GM19468 (cell line): ENCODE data around the gene ACSM3.
"Not testable (repeated sequence)": the region's sequence is repeated elsewhere in the genome, so short reads cannot be mapped to it uniquely, and the experiment has no call there.

ENCODE experiments used
- ATAC-seq: cut with Tn5 transposase; IDR thresholded peaks from one replicate; pipeline ENCODE4 v1.9.1; 2021; ENCODE audit warnings: mild to moderate bottlenecking, moderate library complexity, moderate number of reproducible peaks; ENCODE audit not compliant: unreplicated experiment; ENCODE audit errors: extremely low read depth

ACSM3 gene, protein sequence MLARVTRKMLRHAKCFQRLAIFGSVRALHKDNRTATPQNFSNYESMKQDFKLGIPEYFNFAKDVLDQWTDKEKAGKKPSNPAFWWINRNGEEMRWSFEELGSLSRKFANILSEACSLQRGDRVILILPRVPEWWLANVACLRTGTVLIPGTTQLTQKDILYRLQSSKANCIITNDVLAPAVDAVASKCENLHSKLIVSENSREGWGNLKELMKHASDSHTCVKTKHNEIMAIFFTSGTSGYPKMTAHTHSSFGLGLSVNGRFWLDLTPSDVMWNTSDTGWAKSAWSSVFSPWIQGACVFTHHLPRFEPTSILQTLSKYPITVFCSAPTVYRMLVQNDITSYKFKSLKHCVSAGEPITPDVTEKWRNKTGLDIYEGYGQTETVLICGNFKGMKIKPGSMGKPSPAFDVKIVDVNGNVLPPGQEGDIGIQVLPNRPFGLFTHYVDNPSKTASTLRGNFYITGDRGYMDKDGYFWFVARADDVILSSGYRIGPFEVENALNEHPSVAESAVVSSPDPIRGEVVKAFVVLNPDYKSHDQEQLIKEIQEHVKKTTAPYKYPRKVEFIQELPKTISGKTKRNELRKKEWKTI

GRCh38 chr16:20763461-20764232 is at the start of gene ACSM3:
ACSM3 (plus strand) TSS chr16:20764014; CDS start chr16:20770035, 6,021 bp downstream.
- ATAC-seq: peak; percentile 89

DNA sequence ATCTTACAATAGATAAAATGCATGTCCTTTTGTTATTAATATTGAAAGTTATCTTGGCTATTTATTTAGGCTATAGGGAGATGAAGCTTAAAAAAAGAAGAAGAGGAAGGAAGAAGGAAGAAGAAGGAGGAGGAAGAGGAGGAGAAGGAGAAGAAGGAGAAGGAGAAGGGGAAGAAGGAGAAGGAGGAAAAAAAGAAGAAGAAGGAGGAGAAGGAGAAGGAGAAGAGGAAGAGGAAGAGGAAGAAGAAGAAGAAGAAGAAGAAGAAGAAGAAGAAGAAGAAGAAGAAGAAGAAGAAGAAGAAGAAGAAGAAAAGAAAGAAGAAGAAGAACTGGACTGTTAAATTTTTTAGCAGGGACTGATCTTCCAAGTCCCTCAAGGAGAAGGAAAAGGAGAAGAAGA is 46.1 kb upstream of the ACSM3 start:
- ATAC-seq: not testable (repeated sequence)

- no peak for ATAC-seq
Observed at GRCh38 chr16:20720251-20720650, 43.6 kb upstream of the ACSM3 start.

DNA sequence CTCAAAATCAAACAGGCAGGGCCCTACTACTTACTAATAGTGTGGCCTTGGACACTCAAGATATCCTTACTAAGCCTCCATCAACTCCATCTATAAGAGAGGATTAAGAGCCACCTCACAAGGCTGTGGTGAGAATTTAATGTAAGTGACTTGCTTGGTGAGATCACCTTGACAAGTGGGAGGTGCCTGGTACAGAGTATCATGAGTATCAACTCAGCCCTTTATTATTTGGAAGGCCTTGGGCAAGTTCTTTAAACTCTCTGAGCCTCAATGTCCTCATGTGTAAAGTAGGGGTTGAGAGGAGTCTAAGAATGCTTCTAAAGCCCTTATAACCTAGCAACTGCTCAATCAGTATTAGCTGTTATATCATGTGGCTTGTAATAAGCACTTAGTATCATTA is 37.2 kb upstream of the ACSM3 start:
- no peak for ATAC-seq

DNA sequence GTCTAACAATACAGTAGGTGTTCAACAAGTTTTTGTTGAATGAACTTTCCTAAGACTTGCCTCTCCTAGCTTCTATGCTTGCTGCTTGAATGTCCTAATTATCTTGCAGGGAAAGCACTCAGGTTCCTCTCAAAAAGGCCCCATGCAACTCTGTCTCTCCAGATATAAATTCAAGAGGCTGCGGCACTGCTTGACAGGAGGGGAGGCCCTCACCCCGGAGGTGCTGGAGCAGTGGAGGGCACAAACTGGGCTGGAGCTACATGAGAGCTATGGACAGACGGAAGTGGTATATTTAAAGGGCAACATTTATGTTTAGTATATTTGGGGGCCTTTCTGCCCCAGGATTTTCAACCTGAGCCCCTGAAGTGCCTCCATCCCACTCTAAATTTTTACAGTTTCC is 36.6 kb upstream of the ACSM3 start:
- no peak for ATAC-seq

- ATAC-seq: no peak
Observed at GRCh38 chr16:20729141-20729540, 34.7 kb upstream of the ACSM3 start.

- no peak for ATAC-seq
Observed at GRCh38 chr16:20734056-20734455, 29.8 kb upstream of the ACSM3 start.

- no peak for ATAC-seq
Observed at GRCh38 chr16:20734782-20735181, 29.0 kb upstream of the ACSM3 start.

DNA sequence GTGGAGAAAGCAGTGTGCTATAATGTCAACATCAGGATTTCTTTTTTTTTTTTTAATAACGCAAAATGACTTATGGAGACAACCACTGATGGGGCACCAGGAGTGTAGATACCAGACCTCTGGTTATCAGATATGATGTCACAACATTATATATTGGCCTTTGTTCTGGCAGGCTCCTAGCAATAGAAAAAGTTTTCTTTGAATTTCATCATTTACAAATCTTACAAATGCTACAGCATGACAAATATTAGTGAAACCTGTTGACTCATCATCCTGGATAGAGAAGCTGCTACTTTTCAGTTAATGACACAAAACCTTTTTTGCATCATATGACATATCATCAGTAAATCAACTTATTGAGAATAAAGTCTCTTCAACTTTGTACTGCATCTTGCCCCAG is 28.3 kb upstream of the ACSM3 start:
- ATAC-seq: no peak

- ATAC-seq: no peak
Observed at GRCh38 chr16:20740007-20740883, 23.6 kb upstream of the ACSM3 start.

GRCh38 chr16:20740901-20741521 is 22.8 kb upstream of the ACSM3 start:
- ATAC-seq: peak; percentile 49

DNA sequence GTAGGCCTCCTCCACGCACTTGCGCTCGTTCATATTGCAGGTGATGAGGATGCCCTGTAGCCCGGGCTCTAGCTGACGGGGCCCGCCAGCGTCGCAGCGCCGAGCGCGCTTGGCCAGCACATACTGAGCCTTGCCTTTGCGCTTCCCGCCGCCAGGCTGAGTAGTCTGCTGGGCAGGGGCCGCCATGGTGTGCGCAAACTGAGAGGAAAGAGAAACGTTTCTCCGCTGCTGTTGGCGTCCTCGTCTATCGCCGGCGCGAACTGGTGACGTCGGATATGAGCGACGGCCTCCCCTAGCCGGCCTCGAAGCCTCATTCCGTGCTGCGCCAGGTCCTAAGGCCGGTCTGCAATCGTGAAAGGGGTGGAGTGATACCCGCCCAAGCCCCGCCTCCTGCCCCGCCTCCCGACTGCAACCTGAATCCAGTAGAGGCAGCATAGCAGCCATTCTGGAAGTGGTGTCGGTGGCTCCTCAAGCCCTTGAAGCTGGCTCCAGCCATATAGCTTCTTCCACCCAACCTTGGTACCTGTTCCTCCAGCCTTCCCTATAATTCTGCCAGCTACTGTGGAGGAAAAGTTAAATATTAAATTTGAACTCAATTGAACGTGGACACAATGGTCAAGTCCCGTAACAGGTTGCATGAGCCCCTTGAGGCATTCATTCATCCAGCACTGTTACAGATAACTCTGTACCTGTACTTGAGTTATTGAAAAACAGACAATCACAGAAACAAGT is 22.1 kb upstream of the ACSM3 start, which contains the start of gene THUMPD1:
THUMPD1 (minus strand) TSS at position 265 of the 732 bp plus-strand sequence; CDS start at position 186, 79 bp downstream.
- peak; percentile 48 for ATAC-seq

GRCh38 chr16:20743591-20743990 is 20.2 kb upstream of the ACSM3 start:
- no peak for ATAC-seq

- ATAC-seq: no peak
Observed at GRCh38 chr16:20744922-20745440, 18.8 kb upstream of the ACSM3 start.

DNA sequence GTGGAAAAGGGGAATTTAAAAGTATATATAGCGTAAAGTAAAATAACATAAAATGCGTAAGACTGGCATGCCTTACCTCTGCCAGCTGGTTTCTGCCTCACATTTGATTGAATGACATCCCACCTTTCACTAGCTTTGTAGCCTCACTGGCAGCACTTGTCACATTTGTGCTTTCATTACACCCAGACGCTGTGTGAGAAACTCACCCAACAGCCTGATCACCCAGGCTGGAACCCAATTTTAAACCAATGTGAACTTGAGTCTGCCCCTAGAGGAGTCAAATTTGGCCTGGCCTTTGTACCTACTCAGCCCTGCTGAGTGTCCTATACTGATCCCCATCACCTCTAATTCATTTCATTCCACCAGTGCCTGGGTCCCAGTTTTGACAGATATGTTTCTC is 17.4 kb upstream of the ACSM3 start:
- ATAC-seq: no peak

GRCh38 chr16:20747030-20747816 is 16.6 kb upstream of the ACSM3 start:
- ATAC-seq: no peak

- no peak for ATAC-seq
Observed at GRCh38 chr16:20749474-20749873, 14.3 kb upstream of the ACSM3 start.

- ATAC-seq: no peak
Observed at GRCh38 chr16:20750558-20750957, 13.3 kb upstream of the ACSM3 start.
